ENCODE results near the gene MAD1L1. TPM values are rescaled to one million over a fixed set of nuclear protein-coding genes. Genes with fewer than 3 reads are reported as not detected.
A peak's percentile ranks its signal among the peaks of the same experiment; 100 is the strongest.

Gene MAD1L1
- total and polyA plus RNA-seq, 2 donors (not counting 1 experiment from before 2014, with no cell fraction given), result 9.8 to 29.4 TPM

GRCh38 chr7:1925973-1926907 lies 306.5 kb downstream of the MAD1L1 start:
- TF ChIP-seq, protein P1, sequence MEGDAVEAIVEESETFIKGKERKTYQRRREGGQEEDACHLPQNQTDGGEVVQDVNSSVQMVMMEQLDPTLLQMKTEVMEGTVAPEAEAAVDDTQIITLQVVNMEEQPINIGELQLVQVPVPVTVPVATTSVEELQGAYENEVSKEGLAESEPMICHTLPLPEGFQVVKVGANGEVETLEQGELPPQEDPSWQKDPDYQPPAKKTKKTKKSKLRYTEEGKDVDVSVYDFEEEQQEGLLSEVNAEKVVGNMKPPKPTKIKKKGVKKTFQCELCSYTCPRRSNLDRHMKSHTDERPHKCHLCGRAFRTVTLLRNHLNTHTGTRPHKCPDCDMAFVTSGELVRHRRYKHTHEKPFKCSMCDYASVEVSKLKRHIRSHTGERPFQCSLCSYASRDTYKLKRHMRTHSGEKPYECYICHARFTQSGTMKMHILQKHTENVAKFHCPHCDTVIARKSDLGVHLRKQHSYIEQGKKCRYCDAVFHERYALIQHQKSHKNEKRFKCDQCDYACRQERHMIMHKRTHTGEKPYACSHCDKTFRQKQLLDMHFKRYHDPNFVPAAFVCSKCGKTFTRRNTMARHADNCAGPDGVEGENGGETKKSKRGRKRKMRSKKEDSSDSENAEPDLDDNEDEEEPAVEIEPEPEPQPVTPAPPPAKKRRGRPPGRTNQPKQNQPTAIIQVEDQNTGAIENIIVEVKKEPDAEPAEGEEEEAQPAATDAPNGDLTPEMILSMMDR (conservative IDR thresholded peaks at IDR 0.05 in 1 of 2, IDR thresholded peaks at IDR 0.05 in 1 of 2; ENCODE audit: low read depth in 1 of 2, low read length in 2 of 2), result no peak
- no peak for TF ChIP-seq EZH2 (IDR thresholded peaks at IDR 0.05; ENCODE audit: low read length, missing control alignments)
- Histone ChIP-seq H2AFZ (ENCODE audit: low read length) (no peak overlapping the region), H3K4me2 (ENCODE audit: extremely low read depth, insufficient read depth, low read length) (no peak overlapping the region), H4K20me1 (ENCODE audit: control insufficient read depth, extremely low read depth, insufficient read depth, low read length) (no peaks in the 10 kb centered on the region), H3K27ac (ENCODE audit: insufficient read depth, low read length) (no peak overlapping the region), H3K79me2 (ENCODE audit: control insufficient read depth, insufficient read depth, low read length) (no peaks in the 10 kb centered on the region), H3K9me3 (ENCODE audit: control insufficient read depth, insufficient read depth, low read depth, low read length) (no peaks in the 10 kb centered on the region), H3K4me3 (replicated peaks in 1 of 4; ENCODE audit: control extremely low read depth in 1 of 4, insufficient read depth in 1 of 4, low read depth in 3 of 4, low read length in 4 of 4) (no peak overlapping the region), H3K9ac (ENCODE audit: insufficient read depth, low read length) (no peak overlapping the region), H3K36me3 (ENCODE audit: control insufficient read depth, insufficient read depth, low read length) (no peaks in the 10 kb centered on the region), H3K4me1 (ENCODE audit: control insufficient read depth, extremely low read depth, insufficient read depth, low read length) (no peaks in the 10 kb centered on the region), H3K27me3 (ENCODE audit: control insufficient read depth, insufficient read depth, low read length) (no peaks in the 10 kb centered on the region)
- DNase-seq (ENCODE audit: low read depth in 2 of 2), result no peak

DNA sequence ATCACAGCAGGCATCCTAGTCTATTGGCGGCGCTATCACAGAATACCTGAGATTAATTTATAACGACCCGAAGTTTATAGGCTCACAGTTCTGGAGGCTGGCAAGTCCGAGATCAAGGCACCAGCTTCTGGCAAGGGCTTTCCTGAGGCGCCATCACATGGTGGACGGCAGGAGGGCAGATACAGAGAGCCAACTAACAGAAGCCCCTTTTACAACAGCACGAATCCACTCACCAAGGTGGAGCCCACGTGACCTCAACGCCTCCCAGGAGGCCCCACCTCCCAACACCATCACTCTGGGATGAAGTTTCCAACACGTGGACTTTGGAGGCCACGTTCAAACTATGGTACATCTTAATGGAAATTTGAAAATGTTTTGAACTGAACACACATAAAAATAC lies 307.4 kb downstream of the MAD1L1 start:
- Histone ChIP-seq H3K4me1 (ENCODE audit: control insufficient read depth, extremely low read depth, insufficient read depth, low read length) (peaks cover 5% of the 10 kb centered on the region), H3K79me2 (ENCODE audit: control insufficient read depth, insufficient read depth, low read length) (no peaks in the 10 kb centered on the region), H3K9ac (ENCODE audit: insufficient read depth, low read length) (no peak overlapping the region), H3K9me3 (ENCODE audit: control insufficient read depth, insufficient read depth, low read depth, low read length) (no peaks in the 10 kb centered on the region), H3K36me3 (ENCODE audit: control insufficient read depth, insufficient read depth, low read length) (no peaks in the 10 kb centered on the region), H2AFZ (ENCODE audit: low read length) (no peak overlapping the region), H4K20me1 (ENCODE audit: control insufficient read depth, extremely low read depth, insufficient read depth, low read length) (no peaks in the 10 kb centered on the region), H3K4me2 (ENCODE audit: extremely low read depth, insufficient read depth, low read length) (no peak overlapping the region), H3K4me3 (replicated peaks in 1 of 4; ENCODE audit: control extremely low read depth in 1 of 4, insufficient read depth in 1 of 4, low read depth in 3 of 4, low read length in 4 of 4) (no peak overlapping the region), H3K27me3 (ENCODE audit: control insufficient read depth, insufficient read depth, low read length) (no peaks in the 10 kb centered on the region), H3K27ac (ENCODE audit: insufficient read depth, low read length) (no peak overlapping the region)
- no peak for TF ChIP-seq EZH2 (IDR thresholded peaks at IDR 0.05; ENCODE audit: low read length, missing control alignments)
- TF ChIP-seq, protein P1 (conservative IDR thresholded peaks at IDR 0.05 in 1 of 2, IDR thresholded peaks at IDR 0.05 in 1 of 2; ENCODE audit: low read depth in 1 of 2, low read length in 2 of 2), result peak; percentile 22 to 36
- DNase-seq (ENCODE audit: low read depth in 2 of 2), result peak in 1 of 2 donors; percentile 28

DNA sequence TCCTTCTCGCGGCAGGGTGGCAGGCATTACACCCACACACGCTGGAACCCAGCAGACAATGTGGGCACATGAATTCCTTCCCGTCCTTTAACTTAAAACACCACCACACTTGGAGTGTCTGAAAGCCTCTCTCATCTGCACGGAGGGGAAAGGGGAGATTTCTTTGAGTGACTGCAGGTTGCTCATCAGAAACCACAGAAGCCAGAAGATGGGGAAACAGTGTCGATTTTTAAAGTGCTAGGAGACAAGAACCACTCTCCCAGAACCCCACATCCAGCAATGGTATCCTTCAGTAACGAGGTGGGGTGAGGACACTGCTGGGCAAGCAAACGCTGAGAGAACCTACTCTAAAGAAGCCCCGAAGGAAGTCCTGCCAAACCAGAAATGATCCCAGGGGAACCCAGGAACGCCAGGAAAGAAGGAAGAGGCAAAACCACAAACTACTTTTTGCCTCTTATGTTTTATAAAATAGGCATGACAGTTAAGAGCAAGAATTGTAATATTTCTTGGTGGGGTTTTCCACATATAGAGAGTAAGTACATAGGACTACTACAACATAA lies 308.4 kb downstream of the MAD1L1 start:
- Histone ChIP-seq H4K20me1 (ENCODE audit: control insufficient read depth, extremely low read depth, insufficient read depth, low read length) (no peaks in the 10 kb centered on the region), H3K27ac (ENCODE audit: insufficient read depth, low read length) (no peak overlapping the region), H2AFZ (ENCODE audit: low read length) (no peak overlapping the region), H3K36me3 (ENCODE audit: control insufficient read depth, insufficient read depth, low read length) (no peaks in the 10 kb centered on the region), H3K9ac (ENCODE audit: insufficient read depth, low read length) (no peak overlapping the region), H3K4me2 (ENCODE audit: extremely low read depth, insufficient read depth, low read length) (no peak overlapping the region), H3K4me3 (replicated peaks in 1 of 4; ENCODE audit: control extremely low read depth in 1 of 4, insufficient read depth in 1 of 4, low read depth in 3 of 4, low read length in 4 of 4) (no peak overlapping the region), H3K27me3 (ENCODE audit: control insufficient read depth, insufficient read depth, low read length) (no peaks in the 10 kb centered on the region), H3K9me3 (ENCODE audit: control insufficient read depth, insufficient read depth, low read depth, low read length) (no peaks in the 10 kb centered on the region), H3K79me2 (ENCODE audit: control insufficient read depth, insufficient read depth, low read length) (no peaks in the 10 kb centered on the region), H3K4me1 (ENCODE audit: control insufficient read depth, extremely low read depth, insufficient read depth, low read length) (peaks cover 11% of the 10 kb centered on the region)
- TF ChIP-seq EZH2 (IDR thresholded peaks at IDR 0.05; ENCODE audit: low read length, missing control alignments), result no peak
- TF ChIP-seq, protein P1 (conservative IDR thresholded peaks at IDR 0.05 in 1 of 2, IDR thresholded peaks at IDR 0.05 in 1 of 2; ENCODE audit: low read depth in 1 of 2, low read length in 2 of 2), result no peak
- DNase-seq (ENCODE audit: low read depth in 2 of 2), result peak in 1 of 2 donors; percentile 29

All from fibroblast of lung (primary cell).